NCI-H446 treated with DMSO at 0.1 percent for 48 hours (cell line): ENCODE results near the gene RCC2.

ENCODE experiments used
- DNase-seq: peaks from one replicate; lab custom pipeline; 2025; lab: John Stamatoyannopoulos, UW

The RCC2 gene

GRCh38 chr1:17372955-17373354, 66.5 kb downstream of the RCC2 start:
- DNase-seq = no peak

GRCh38 chr1:17371896-17372295, 67.6 kb downstream of the RCC2 start, which contains the start of gene PADI6:
Gene PADI6 (plus strand): TSS chr1:17372196. CDS start chr1:17372246, 50 bp downstream.
- DNase-seq = no peak

GRCh38 chr1:17370618-17371017, 68.9 kb downstream of the RCC2 start:
- DNase-seq = no peak

GRCh38 chr1:17369466-17369865, 70.0 kb downstream of the RCC2 start:
- no peak for DNase-seq

GRCh38 chr1:17365293-17365692, 74.2 kb downstream of the RCC2 start:
- no peak for DNase-seq

GRCh38 chr1:17363771-17364170, 75.7 kb downstream of the RCC2 start:
- DNase-seq = no peak

GRCh38 chr1:17363351-17363750, 76.1 kb downstream of the RCC2 start:
- no peak for DNase-seq

GRCh38 chr1:17361687-17362086, 77.8 kb downstream of the RCC2 start:
- no peak for DNase-seq

GRCh38 chr1:17360272-17360956, 79.1 kb downstream of the RCC2 start:
- no peak for DNase-seq

- DNase-seq = no peak
Measured at GRCh38 chr1:17359808-17360207, 79.7 kb downstream of the RCC2 start.

GRCh38 chr1:17359031-17359430, 80.4 kb downstream of the RCC2 start:
- no peak for DNase-seq

- no peak for DNase-seq
Measured at GRCh38 chr1:17358557-17358956, 80.9 kb downstream of the RCC2 start.
